Measurements from ENCODE around the gene ASTN2. TPM values are rescaled to one million over a fixed set of nuclear protein-coding genes. Genes with fewer than 3 reads are reported as not detected.

Gene ASTN2
- polyA plus RNA-seq, 2 donors, result 0.26 to 0.35 TPM

GRCh38 chr9:116377179-116377798 lies 1037.6 kb downstream of the ASTN2 start:
- Histone ChIP-seq H3K27me3 (ENCODE audit: control insufficient read depth in 1 of 2, insufficient read depth in 2 of 2, low read length in 2 of 2) (no peaks in the 10 kb centered on the region), H3K4me1 (ENCODE audit: control insufficient read depth in 2 of 2, insufficient read depth in 2 of 2, low read length in 1 of 2) (peaks cover 0 to 2% of the 10 kb centered on the region in 2 donors), H3K9me3 (ENCODE audit: control insufficient read depth in 2 of 2, insufficient read depth in 1 of 2, low read depth in 1 of 2, low read length in 1 of 2) (no peaks in the 10 kb centered on the region), H3K4me3 (ENCODE audit: low read depth in 1 of 2, low read length in 2 of 2) (no peak overlapping the region), H3K36me3 (ENCODE audit: control insufficient read depth in 2 of 2, insufficient read depth in 2 of 2, low read length in 1 of 2) (no peaks in the 10 kb centered on the region), H3K27ac (ENCODE audit: low read depth in 2 of 2, low read length in 1 of 2) (peak overlapping the region in 1 of 2 donors; percentile 18)
- 58 to 63% methylated on average over 8 of the region's 8 CpGs for WGBS, 2 donors

Data from esophagus (tissue), 2 donors.